K562 (cell line): Measurements from ENCODE around the gene POLR3GL. TPM values are rescaled to one million over a fixed set of nuclear protein-coding genes. Genes with fewer than 3 reads are reported as not detected.

Experiments used
- EP300 ChIP-seq: IDR thresholded peaks from 2 replicates; pipeline ENCODE4 v1.6.1; 2012; ENCODE audit warnings: low read length, improper control_type of control experiment
- FOXA1 ChIP-seq: fragments of 450-650 bp; IDR thresholded peaks from 2 replicates; pipeline ENCODE4 v1.6.1; 2016; ENCODE audit warnings: mild to moderate bottlenecking, borderline replicate concordance
- FOXJ2 ChIP-seq: fragments of 200-800 bp; sonication (Bioruptor generic); IDR thresholded peaks from 2 replicates; pipeline ENCODE4 v1.6.1; 2016; ENCODE audit warnings: missing genetic modification characterization, missing compliant biosample characterization
- FOXP1 ChIP-seq: sonication (generic); formaldehyde crosslinking; IDR thresholded peaks from 2 replicates; pipeline ENCODE4 v1.8.0; 2022; ENCODE audit warnings: mild to moderate bottlenecking, missing genetic modification reagents
- MCM2 ChIP-seq: fragments of 450-650 bp; IDR thresholded peaks from 2 replicates; pipeline ENCODE4 v1.6.1; 2017; ENCODE audit warnings: low read depth, mild to moderate bottlenecking
- MTA3 ChIP-seq: fragments of 450-650 bp; formaldehyde crosslinking; IDR thresholded peaks from 2 replicates; pipeline ENCODE4 v1.6.1; 2017; ENCODE audit warnings: mild to moderate bottlenecking, borderline replicate concordance
- SRF ChIP-seq, 2 experiments: fragments of 250-450, 450-650 bp in 1 of 2; sonication (Bioruptor Pico) in 1 of 2; sonication (generic) in 1 of 2; formaldehyde crosslinking; IDR thresholded peaks; 2 replicates each; pipeline versions ENCODE4 v1.5.0 to v1.5.1; 2020 to 2022; ENCODE audit warnings: mild to moderate bottlenecking in 1 of 2, missing genetic modification reagents in 1 of 2
- TBL1XR1 ChIP-seq, 2 experiments: IDR thresholded peaks; 2 replicates each; pipeline ENCODE4 v1.6.1; 2012; ENCODE audit warnings: improper control_type of control experiment in 2 of 2, low read length in 2 of 2, mild to moderate bottlenecking in 1 of 2
- TEAD4 ChIP-seq, 2 experiments: sonication (generic) in 1 of 2; formaldehyde crosslinking in 1 of 2; IDR thresholded peaks; 2 replicates each; pipeline versions ENCODE4 v1.6.1 to v1.8.0; 2012 to 2022; ENCODE audit warnings: borderline replicate concordance in 1 of 2, inconsistent platforms in 1 of 2, low read length in 1 of 2, mild to moderate bottlenecking in 1 of 2, missing genetic modification reagents in 1 of 2
- ZBTB40 ChIP-seq, 2 experiments: fragments of 450-650 bp in 1 of 2; sonication (generic) in 1 of 2; formaldehyde crosslinking in 1 of 2; IDR thresholded peaks; 2 replicates each; pipeline versions ENCODE4 v1.7.1 to v1.9.0; 2016 to 2022; ENCODE audit warnings: inconsistent platforms in 1 of 2, mild to moderate bottlenecking in 1 of 2, missing genetic modification reagents in 1 of 2
- ZNF121 ChIP-seq: sonication (generic); formaldehyde crosslinking; conservative IDR thresholded peaks from 2 replicates; pipeline ENCODE4 v1.8.0; 2022; ENCODE audit warnings: missing genetic modification reagents
- polyA plus RNA-seq, 8 experiments: library from polyadenylated mRNA; depleted of rRNA in 4 of 8; stranded (reverse) in 5 of 8; unstranded in 3 of 8; fragments of >200 nt; fragmentation: Nextera tagmentation in 2 of 8; fragmentation: Illumina TruSeq in 1 of 8; extraction: Ambion mirVana in 2 of 8; extraction: Trizol in 1 of 8; gene quantifications; 2 replicates each; pipeline versions ENCODE4 v1.2.1 to v1.2.3, GENCODE V29; 2011 to 2014; ENCODE audit warnings: inconsistent platforms in 1 of 8, missing spikeins in 1 of 8
- total RNA-seq, 7 experiments: library from RNA; depleted of rRNA in 6 of 7; stranded (reverse); fragments of >200 nt in 6 of 7; fragmentation: Illumina TruSeq in 2 of 7; extraction: Trizol in 2 of 7; gene quantifications; 2 replicates each; pipeline versions ENCODE4 v1.2.1 to v1.2.3, GENCODE V29; 2011 to 2021; ENCODE audit warnings: low replicate concordance in 1 of 7
- TF ChIP-seq, protein P1 (sequence below): fragments of 150-350 bp; IDR thresholded peaks from 2 replicates; pipeline ENCODE4 v1.6.1; 2014; ENCODE audit warnings: low read depth, mild to moderate bottlenecking, low read length, borderline replicate concordance
- TF ChIP-seq, protein P2 (sequence below): sonication (generic); IDR thresholded peaks from 2 replicates; pipeline ENCODE4 v1.6.1; 2016

Gene POLR3GL
- total and polyA plus RNA-seq, 9 of the 15 experiments (the other 6 are each of a cell fraction or from before 2014, with no cell fraction given), result 14.6 to 48.4 (median 38.2) TPM

- TF ChIP-seq, protein P1, sequence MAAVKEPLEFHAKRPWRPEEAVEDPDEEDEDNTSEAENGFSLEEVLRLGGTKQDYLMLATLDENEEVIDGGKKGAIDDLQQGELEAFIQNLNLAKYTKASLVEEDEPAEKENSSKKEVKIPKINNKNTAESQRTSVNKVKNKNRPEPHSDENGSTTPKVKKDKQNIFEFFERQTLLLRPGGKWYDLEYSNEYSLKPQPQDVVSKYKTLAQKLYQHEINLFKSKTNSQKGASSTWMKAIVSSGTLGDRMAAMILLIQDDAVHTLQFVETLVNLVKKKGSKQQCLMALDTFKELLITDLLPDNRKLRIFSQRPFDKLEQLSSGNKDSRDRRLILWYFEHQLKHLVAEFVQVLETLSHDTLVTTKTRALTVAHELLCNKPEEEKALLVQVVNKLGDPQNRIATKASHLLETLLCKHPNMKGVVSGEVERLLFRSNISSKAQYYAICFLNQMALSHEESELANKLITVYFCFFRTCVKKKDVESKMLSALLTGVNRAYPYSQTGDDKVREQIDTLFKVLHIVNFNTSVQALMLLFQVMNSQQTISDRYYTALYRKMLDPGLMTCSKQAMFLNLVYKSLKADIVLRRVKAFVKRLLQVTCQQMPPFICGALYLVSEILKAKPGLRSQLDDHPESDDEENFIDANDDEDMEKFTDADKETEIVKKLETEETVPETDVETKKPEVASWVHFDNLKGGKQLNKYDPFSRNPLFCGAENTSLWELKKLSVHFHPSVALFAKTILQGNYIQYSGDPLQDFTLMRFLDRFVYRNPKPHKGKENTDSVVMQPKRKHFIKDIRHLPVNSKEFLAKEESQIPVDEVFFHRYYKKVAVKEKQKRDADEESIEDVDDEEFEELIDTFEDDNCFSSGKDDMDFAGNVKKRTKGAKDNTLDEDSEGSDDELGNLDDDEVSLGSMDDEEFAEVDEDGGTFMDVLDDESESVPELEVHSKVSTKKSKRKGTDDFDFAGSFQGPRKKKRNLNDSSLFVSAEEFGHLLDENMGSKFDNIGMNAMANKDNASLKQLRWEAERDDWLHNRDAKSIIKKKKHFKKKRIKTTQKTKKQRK, result no peak
- TF ChIP-seq, protein P2, sequence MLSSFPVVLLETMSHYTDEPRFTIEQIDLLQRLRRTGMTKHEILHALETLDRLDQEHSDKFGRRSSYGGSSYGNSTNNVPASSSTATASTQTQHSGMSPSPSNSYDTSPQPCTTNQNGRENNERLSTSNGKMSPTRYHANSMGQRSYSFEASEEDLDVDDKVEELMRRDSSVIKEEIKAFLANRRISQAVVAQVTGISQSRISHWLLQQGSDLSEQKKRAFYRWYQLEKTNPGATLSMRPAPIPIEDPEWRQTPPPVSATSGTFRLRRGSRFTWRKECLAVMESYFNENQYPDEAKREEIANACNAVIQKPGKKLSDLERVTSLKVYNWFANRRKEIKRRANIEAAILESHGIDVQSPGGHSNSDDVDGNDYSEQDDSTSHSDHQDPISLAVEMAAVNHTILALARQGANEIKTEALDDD, result peak; percentile 39; the same call in 1 of the 2 replicates
- TF ChIP-seq FOXA1 (no peak), ZNF121 (CRISPR knock-in tag) (no peak), MTA3 (no peak), EP300 (0 out of 2 replicates have a peak, but pooled peaks have one; percentile 4), MCM2 (no peak), SRF (CRISPR knock-in tag; IDR thresholded peaks at IDR 0.05) (no peak), TBL1XR1 (IDR thresholded peaks at IDR 0.05; ENCODE audit: low read length in 2 of 2) (no peak), ZBTB40 (IDR thresholded peaks at IDR 0.05) (peak; percentile 59; the same call in 1 of the 2 replicates), ZBTB40 (CRISPR knock-in tag; IDR thresholded peaks at IDR 0.05) (no peak), FOXP1 (CRISPR knock-in tag) (no peak), FOXJ2 (tag) (peak; percentile 27; the same call in 1 of the 2 replicates), TEAD4 (IDR thresholded peaks at IDR 0.05; ENCODE audit: low read length) (no peak), TEAD4 (CRISPR knock-in tag; IDR thresholded peaks at IDR 0.05; ENCODE audit: borderline replicate concordance) (no peak)
Observed at GRCh38 chr1:145956781-145957442, 7.6 kb upstream of the POLR3GL start (continued).
